ENCODE data around the gene TPCN1. TPM values are rescaled to one million over a fixed set of nuclear protein-coding genes. Genes with fewer than 3 reads are reported as not detected.

The TPCN1 gene
- total and polyA plus RNA-seq, 10 donors: 15.5 to 90.1 (median 46.7) TPM

DNA sequence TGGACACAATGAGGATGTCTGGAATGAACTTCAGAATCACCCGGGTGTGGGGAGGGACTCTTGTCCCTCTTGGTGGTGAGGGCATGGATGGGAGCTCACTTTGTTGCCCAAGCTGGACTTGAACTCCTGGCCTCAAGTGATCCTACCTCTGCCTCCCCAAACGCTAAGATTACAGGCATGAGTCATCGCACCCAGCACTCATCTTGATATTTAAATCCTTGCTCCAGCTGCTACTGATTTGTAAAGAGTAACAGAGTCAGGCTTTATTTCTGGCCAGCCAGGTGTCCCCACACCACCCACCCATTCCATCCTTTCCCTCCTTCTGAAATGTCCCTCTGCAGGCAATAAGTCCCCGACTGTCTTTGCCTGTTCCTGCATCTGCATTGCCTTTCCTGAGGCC lies 40.9 kb upstream of the TPCN1 start:
- Histone ChIP-seq H3K9me3 (peaks cover 0 to 7% (median 2%) of the 10 kb centered on the region in 8 donors), H3K36me3 (peaks cover 3 to 76% (median 60%) of the 10 kb centered on the region in 6 donors), H3K27me3 (replicated peaks in 1 of 7) (no peaks in the 10 kb centered on the region), H3K4me1 (peaks cover 7 to 32% (median 20%) of the 10 kb centered on the region in 6 donors), H3K27ac (no peak overlapping the region), H3K4me3 (no peak overlapping the region)
- 82 to 88% (median 87%) methylated on average over 3 to 4 of the region's 4 CpGs for WGBS, 5 donors
- intact Hi-C loops (cut with DNase I; ENCODE audit: low total_unique reads): no loop called here
- TF ChIP-seq POLR2A (IDR thresholded peaks at IDR 0.05) (no peak), POLR2AphosphoS5 (IDR thresholded peaks at IDR 0.05) (no peak)
- TF ChIP-seq, protein P1, sequence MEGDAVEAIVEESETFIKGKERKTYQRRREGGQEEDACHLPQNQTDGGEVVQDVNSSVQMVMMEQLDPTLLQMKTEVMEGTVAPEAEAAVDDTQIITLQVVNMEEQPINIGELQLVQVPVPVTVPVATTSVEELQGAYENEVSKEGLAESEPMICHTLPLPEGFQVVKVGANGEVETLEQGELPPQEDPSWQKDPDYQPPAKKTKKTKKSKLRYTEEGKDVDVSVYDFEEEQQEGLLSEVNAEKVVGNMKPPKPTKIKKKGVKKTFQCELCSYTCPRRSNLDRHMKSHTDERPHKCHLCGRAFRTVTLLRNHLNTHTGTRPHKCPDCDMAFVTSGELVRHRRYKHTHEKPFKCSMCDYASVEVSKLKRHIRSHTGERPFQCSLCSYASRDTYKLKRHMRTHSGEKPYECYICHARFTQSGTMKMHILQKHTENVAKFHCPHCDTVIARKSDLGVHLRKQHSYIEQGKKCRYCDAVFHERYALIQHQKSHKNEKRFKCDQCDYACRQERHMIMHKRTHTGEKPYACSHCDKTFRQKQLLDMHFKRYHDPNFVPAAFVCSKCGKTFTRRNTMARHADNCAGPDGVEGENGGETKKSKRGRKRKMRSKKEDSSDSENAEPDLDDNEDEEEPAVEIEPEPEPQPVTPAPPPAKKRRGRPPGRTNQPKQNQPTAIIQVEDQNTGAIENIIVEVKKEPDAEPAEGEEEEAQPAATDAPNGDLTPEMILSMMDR (IDR thresholded peaks at IDR 0.05 in 8 of 11, conservative IDR thresholded peaks at IDR 0.05 in 3 of 11): no peak
- DNase-seq: no peak

- no peak overlapping the region for H3K4me3 ChIP-seq
- TF ChIP-seq, protein P1 (IDR thresholded peaks at IDR 0.05 in 8 of 11, conservative IDR thresholded peaks at IDR 0.05 in 3 of 11): no peak
- no peak for TF ChIP-seq POLR2A (IDR thresholded peaks at IDR 0.05)
- peaks cover 0 to 4% (median 2%) of the 10 kb centered on the region in 8 donors for H3K9me3 ChIP-seq
- no peak overlapping the region for H3K27ac ChIP-seq
- no peaks in the 10 kb centered on the region for H3K27me3 ChIP-seq (replicated peaks in 1 of 7)
- 79 to 96% (median 93%) methylated on average over 3 of the region's 3 CpGs for WGBS, 5 donors
- peaks cover 16 to 46% (median 32%) of the 10 kb centered on the region in 6 donors for H3K4me1 ChIP-seq
- DNase-seq: no peak
- H3K36me3 ChIP-seq: peaks cover 3 to 60% (median 46%) of the 10 kb centered on the region in 6 donors
- intact Hi-C loops (cut with DNase I; ENCODE audit: low total_unique reads): no loop called here
These were observed 39.3 kb upstream of the TPCN1 start for GRCh38 chr12:113181975-113182374.

DNA sequence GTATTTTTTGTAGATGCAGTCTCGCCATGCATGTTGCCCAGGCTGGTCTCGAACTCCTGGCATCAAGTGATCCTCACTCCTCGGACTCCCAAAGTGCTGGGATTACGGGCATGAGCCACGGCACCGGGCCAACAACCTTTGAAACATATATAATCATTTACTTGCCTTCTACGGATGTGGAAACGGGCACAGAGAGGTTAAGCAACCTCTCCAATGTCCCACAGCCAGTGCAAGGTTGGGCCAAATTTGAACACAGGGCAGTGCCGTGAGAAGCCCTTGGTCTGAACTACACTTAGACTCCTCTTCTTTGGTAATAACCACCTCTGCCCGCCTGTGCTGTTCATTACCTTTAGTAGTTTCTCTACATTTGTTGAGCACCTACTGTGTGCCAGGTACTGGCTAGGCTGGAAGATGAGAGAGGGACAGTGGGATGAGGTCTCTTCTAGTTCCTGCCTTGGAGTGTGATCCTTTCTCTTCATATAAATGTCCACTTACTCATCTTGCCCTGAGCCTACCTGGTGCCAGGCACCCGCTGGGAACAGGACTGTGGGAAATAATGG lies 38.2 kb upstream of the TPCN1 start:
- TF ChIP-seq POLR2A (IDR thresholded peaks at IDR 0.05) (no peak), POLR2AphosphoS5 (IDR thresholded peaks at IDR 0.05) (no peak)
- TF ChIP-seq, protein P1 (IDR thresholded peaks at IDR 0.05 in 8 of 11, conservative IDR thresholded peaks at IDR 0.05 in 3 of 11): no peak
- Histone ChIP-seq H3K4me3 (no peak overlapping the region), H3K4me1 (peaks cover 19 to 57% (median 38%) of the 10 kb centered on the region in 6 donors), H3K27me3 (replicated peaks in 1 of 7) (no peaks in the 10 kb centered on the region), H3K9me3 (no peaks in the 10 kb centered on the region), H3K36me3 (peaks cover 3 to 49% (median 35%) of the 10 kb centered on the region in 6 donors), H3K27ac (no peak overlapping the region)
- no peak for DNase-seq
- intact Hi-C loops (cut with DNase I; ENCODE audit: low total_unique reads): no loop called here
- 93 to 99% (median 96%) methylated on average over 11 of the region's 11 CpGs for WGBS, 5 donors

DNA sequence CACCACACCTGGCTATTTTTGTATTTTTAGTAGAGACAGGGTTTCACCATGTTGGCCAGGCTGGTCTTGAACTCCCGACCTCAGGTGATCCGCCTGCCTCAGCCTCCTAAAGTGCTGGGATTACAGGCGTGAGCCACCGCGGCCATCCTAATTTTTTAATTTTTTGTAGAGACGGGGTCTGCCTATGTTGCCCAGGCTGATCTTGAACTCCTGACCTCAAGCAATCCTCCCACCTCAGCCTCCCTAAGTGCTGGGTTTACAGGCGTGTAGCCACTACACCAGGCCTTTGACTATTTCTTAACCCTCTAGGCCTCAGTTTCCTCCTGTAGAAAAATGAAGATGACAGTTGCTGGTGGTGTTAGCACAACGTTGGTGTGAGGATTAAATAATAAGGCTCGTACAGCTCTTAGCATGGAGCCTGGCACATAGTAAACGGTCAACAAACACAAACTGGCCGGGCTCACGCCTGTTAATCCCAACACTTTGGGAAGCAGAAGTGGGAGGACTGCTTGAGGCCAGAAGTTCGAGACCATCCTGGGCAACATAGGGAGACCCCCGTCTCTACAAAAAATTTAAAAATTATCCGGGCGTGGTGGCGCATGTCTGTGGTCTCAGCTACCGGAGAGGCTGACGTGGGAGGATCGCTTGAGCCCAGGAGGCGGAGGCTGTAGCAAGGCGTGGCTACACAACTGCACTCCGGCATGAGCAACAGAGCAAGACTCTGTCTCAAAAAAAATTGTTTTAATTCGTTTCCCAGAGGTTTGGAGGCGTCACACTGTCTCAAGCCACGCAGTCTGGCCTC lies 37.0 kb upstream of the TPCN1 start:
- peak overlapping the region; percentile 93 to 99 (median 96) for H3K27ac ChIP-seq
- peak overlapping the region; percentile 89 to 100 (median 100) for H3K4me3 ChIP-seq
- no peaks in the 10 kb centered on the region for H3K9me3 ChIP-seq
- intact Hi-C loops (cut with DNase I; ENCODE audit: low total_unique reads): no loop called here
- peak; percentile 90 for DNase-seq
- peaks cover 3 to 49% (median 25%) of the 10 kb centered on the region in 6 donors for H3K36me3 ChIP-seq
- 26 to 32% (median 30%) methylated on average over 23 to 26 of the region's 26 CpGs for WGBS, 5 donors
- peaks cover 19 to 61% (median 38%) of the 10 kb centered on the region in 6 donors for H3K4me1 ChIP-seq
- no peak for TF ChIP-seq POLR2AphosphoS5 (IDR thresholded peaks at IDR 0.05)
- TF ChIP-seq, protein P1 (IDR thresholded peaks at IDR 0.05 in 8 of 11, conservative IDR thresholded peaks at IDR 0.05 in 3 of 11): peak in 1 of 11 experiments; percentile 18
- TF ChIP-seq POLR2A (IDR thresholded peaks at IDR 0.05): no peak
- H3K27me3 ChIP-seq (replicated peaks in 1 of 7): no peaks in the 10 kb centered on the region

Data from spleen (tissue), 11 donors.